ENCODE results near the gene XAGE3.

Gene XAGE3

GRCh38 chrX:52839137-52839536, 28.7 kb downstream of the XAGE3 start:
- DNase-seq = no peak

- DNase-seq = no peak
Measured at GRCh38 chrX:52830551-52830950, 37.3 kb downstream of the XAGE3 start.

GRCh38 chrX:52824608-52825007, 43.3 kb downstream of the XAGE3 start:
- no peak for DNase-seq

- no peak for DNase-seq
Measured at GRCh38 chrX:52821079-52821760, 46.7 kb downstream of the XAGE3 start.

GRCh38 chrX:52819788-52820187, 48.1 kb downstream of the XAGE3 start:
- DNase-seq = no peak

Data from activated effector memory CD4-positive, alpha-beta T cell treated with Interleukin-2 at 50 U/mL for 16 hours (primary cell).